ENCODE results near the gene NAALAD2. TPM values are rescaled to one million over a fixed set of nuclear protein-coding genes. Genes with fewer than 3 reads are reported as not detected.

Gene NAALAD2
- polyA plus RNA-seq, 1 donor (not counting 4 experiments of a cell fraction or from before 2014, with no cell fraction given): not detected

- Histone ChIP-seq H3K9ac (ENCODE audit: control insufficient read depth, extremely low read depth, insufficient read depth, low read length) (peak overlapping the region; percentile 89), H3K9me3 (ENCODE audit: control insufficient read depth, low read depth, low read length) (peaks cover 2% of the 10 kb centered on the region), H3K27ac (ENCODE audit: control insufficient read depth, insufficient read depth, low read length) (peak overlapping the region; percentile 81), H3K36me3 (ENCODE audit: control insufficient read depth in 2 of 2, extremely low read depth in 1 of 2, insufficient read depth in 2 of 2, low read length in 2 of 2) (peaks cover 0 to 10% of the 10 kb centered on the region in 2 experiments), H3K9me1 (ENCODE audit: control insufficient read depth, extremely low read depth, insufficient read depth, low read length) (peaks cover 2% of the 10 kb centered on the region), H3K4me3 (ENCODE audit: control insufficient read depth in 2 of 3, extremely low read depth in 1 of 3, insufficient read depth in 2 of 3, low read depth in 1 of 3, low read length in 3 of 3) (peak overlapping the region; percentile 90 to 97 (median 91)), H2AFZ (ENCODE audit: control insufficient read depth, low read length) (peak overlapping the region; percentile 99), H3K4me1 (ENCODE audit: control insufficient read depth, extremely low read depth, insufficient read depth, low read length) (peaks cover 28% of the 10 kb centered on the region), H3K79me2 (ENCODE audit: control insufficient read depth, insufficient read depth, low read length) (peaks cover 67% of the 10 kb centered on the region), H3K27me3 (ENCODE audit: control insufficient read depth, extremely low read depth, insufficient read depth, low read length) (no peaks in the 10 kb centered on the region), H3K4me2 (ENCODE audit: control insufficient read depth, extremely low read depth, insufficient read depth, low read depth, low read length) (peak overlapping the region; percentile 88), H4K20me1 (ENCODE audit: control insufficient read depth, extremely low read depth, insufficient read depth, low read length) (peaks cover 30% of the 10 kb centered on the region)
- dilution Hi-C loops (cut with MboI; ENCODE audit: extremely low pct_ligation_motif_present, low sequenced_read_pairs): no loop called here
- TF ChIP-seq CTCF (optimal IDR thresholded peaks at IDR 0.05 in 1 of 3, IDR thresholded peaks at IDR 0.05 in 1 of 3, conservative IDR thresholded peaks at IDR 0.05 in 1 of 3; ENCODE audit: extremely low read depth in 1 of 3, insufficient read depth in 2 of 3, low read length in 3 of 3) (no peak), EZH2 (IDR thresholded peaks at IDR 0.05; ENCODE audit: low read length) (no peak)
- FAIRE-seq (no peak), DNase-seq (ENCODE audit: low read depth, low spot score) (no peak)
These were observed 87.5 kb downstream of the NAALAD2 start for GRCh38 chr11:90221803-90222458.

DNA sequence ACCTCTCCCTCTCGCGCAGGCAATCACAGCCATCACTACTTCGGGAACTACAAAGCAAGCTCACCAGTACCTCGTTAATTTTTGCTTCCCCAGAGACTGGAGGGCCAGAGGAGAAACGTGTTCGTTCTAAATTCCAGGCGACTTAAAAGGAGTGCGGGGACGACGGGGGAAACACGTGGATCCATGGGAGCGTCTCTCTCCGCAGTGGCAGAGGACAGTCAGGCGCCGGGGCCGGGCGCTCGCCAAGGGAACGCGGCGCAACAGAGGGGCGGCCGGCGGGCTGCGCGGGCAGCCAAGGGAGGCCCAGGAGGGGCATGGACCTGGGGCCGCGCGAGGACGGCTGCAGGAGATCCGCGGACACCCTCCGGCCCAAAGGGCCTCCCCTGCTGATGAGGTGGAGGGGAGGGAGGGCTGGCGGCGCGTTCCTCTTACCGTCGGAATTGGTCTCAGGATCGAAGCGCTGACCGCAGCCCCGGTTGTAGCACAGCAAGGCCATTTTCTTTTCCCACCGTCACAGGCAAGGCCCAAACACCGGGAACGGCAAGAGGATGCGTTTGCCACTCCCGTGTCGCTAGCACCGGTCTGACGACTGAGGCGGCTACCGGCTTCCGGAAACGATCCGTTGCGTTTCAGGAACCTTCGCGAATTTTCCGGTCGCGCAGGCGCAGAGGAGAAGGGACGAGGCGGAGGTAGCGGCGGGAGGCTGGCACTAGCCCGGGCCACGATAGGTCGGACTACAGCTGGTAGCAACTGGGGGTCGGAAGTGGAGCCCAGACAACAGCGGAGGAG is 88.2 kb downstream of the NAALAD2 start, which contains the start of gene CHORDC1:
CHORDC1 (minus strand) TSS at position 591 of the 789 bp plus-strand sequence; CDS start at position 496, 95 bp downstream.
- Histone ChIP-seq H3K36me3 (ENCODE audit: control insufficient read depth in 2 of 2, extremely low read depth in 1 of 2, insufficient read depth in 2 of 2, low read length in 2 of 2) (peaks cover 0 to 10% of the 10 kb centered on the region in 2 experiments), H3K79me2 (ENCODE audit: control insufficient read depth, insufficient read depth, low read length) (peaks cover 59% of the 10 kb centered on the region), H3K27me3 (ENCODE audit: control insufficient read depth, extremely low read depth, insufficient read depth, low read length) (no peaks in the 10 kb centered on the region), H4K20me1 (ENCODE audit: control insufficient read depth, extremely low read depth, insufficient read depth, low read length) (peaks cover 30% of the 10 kb centered on the region), H3K4me1 (ENCODE audit: control insufficient read depth, extremely low read depth, insufficient read depth, low read length) (peaks cover 28% of the 10 kb centered on the region), H3K27ac (ENCODE audit: control insufficient read depth, insufficient read depth, low read length) (peak within 1 kb of the TSS; percentile 81), H2AFZ (ENCODE audit: control insufficient read depth, low read length) (peak within 1 kb of the TSS; percentile 99), H3K4me3 (ENCODE audit: control insufficient read depth in 2 of 3, extremely low read depth in 1 of 3, insufficient read depth in 2 of 3, low read depth in 1 of 3, low read length in 3 of 3) (peak within 1 kb of the TSS; percentile 90 to 97 (median 91)), H3K4me2 (ENCODE audit: control insufficient read depth, extremely low read depth, insufficient read depth, low read depth, low read length) (peak within 1 kb of the TSS; percentile 88), H3K9ac (ENCODE audit: control insufficient read depth, extremely low read depth, insufficient read depth, low read length) (peak within 1 kb of the TSS; percentile 89), H3K9me1 (ENCODE audit: control insufficient read depth, extremely low read depth, insufficient read depth, low read length) (peaks cover 2% of the 10 kb centered on the region), H3K9me3 (ENCODE audit: control insufficient read depth, low read depth, low read length) (peaks cover 2% of the 10 kb centered on the region)
- no peak for TF ChIP-seq CTCF (optimal IDR thresholded peaks at IDR 0.05 in 1 of 3, IDR thresholded peaks at IDR 0.05 in 1 of 3, conservative IDR thresholded peaks at IDR 0.05 in 1 of 3; ENCODE audit: extremely low read depth in 1 of 3, insufficient read depth in 2 of 3, low read length in 3 of 3)
- FAIRE-seq (no peak), DNase-seq (ENCODE audit: low read depth, low spot score) (peak; percentile 21)
- dilution Hi-C loops (cut with MboI; ENCODE audit: extremely low pct_ligation_motif_present, low sequenced_read_pairs): no loop called here

Measured in keratinocyte (primary cell).